ENCODE data around the gene KAZN. TPM values are rescaled to one million over a fixed set of nuclear protein-coding genes. Genes with fewer than 3 reads are reported as not detected.

The KAZN gene
- total and polyA plus RNA-seq, 2 of the 8 experiments (the other 6 are each of a cell fraction or from before 2014, with no cell fraction given): 3.7 to 11.8 TPM

GRCh38 chr1:14682941-14683621, 84.6 kb downstream of the KAZN start:
- Histone ChIP-seq H3K9ac (replicated peaks in 1 of 4; ENCODE audit: extremely low read depth in 1 of 4, low read depth in 3 of 4, low read length in 3 of 4) (no peak overlapping the region), H3K4ac (replicated peaks; ENCODE audit: insufficient read length, low read depth, low read length) (no peak overlapping the region), H2BK15ac (ENCODE audit: low read length) (no peak overlapping the region), H3K56ac (replicated peaks; ENCODE audit: insufficient read length, low read depth, low read length) (no peak overlapping the region), H4K5ac (ENCODE audit: insufficient read length, low read depth, low read length) (no peak overlapping the region), H2AK5ac (ENCODE audit: low read depth, low read length) (0 out of 2 replicates have a peak overlapping the region, but pooled peaks have one; percentile 41), H4K8ac (ENCODE audit: extremely low read depth, insufficient read depth, low read length) (no peak overlapping the region; the same call in 1 of the 2 replicates), H3K4me3 (ENCODE audit: extremely low read depth in 1 of 4, insufficient read depth in 2 of 4, low read depth in 3 of 4, low read length in 4 of 4) (no peak overlapping the region), H3K79me1 (ENCODE audit: low read depth, low read length) (no peaks in the 10 kb centered on the region; the same call in 1 of the 2 replicates), H2BK5ac (ENCODE audit: low read depth, low read length) (no peak overlapping the region), H3K4me2 (ENCODE audit: insufficient read depth in 1 of 2, low read depth in 2 of 2, low read length in 2 of 2) (no peak overlapping the region), H3K4me1 (replicated peaks in 1 of 4; ENCODE audit: control insufficient read depth in 3 of 4, insufficient read depth in 4 of 4, low read length in 3 of 4) (peaks cover 0 to 12% (median 3%) of the 10 kb centered on the region in 4 experiments; a peak in 2 of 7 replicates), H3K9me3 (ENCODE audit: insufficient read depth in 2 of 2, low read depth in 1 of 2, low read length in 1 of 2) (peaks cover 0 to 3% of the 10 kb centered on the region in 2 experiments; a peak in 1 of 4 replicates), H3K23me2 (ENCODE audit: low read depth, low read length) (no peaks in the 10 kb centered on the region; the same call in 1 of the 2 replicates), H3K18ac (ENCODE audit: extremely low read depth, low read length) (no peak overlapping the region), H3K14ac (ENCODE audit: insufficient read length) (no peak overlapping the region), H2BK12ac (ENCODE audit: low read depth, low read length) (no peak overlapping the region), H3K23ac (ENCODE audit: insufficient read length) (no peak overlapping the region), H3K27me3 (replicated peaks in 1 of 4; ENCODE audit: control insufficient read depth in 3 of 4, extremely low read depth in 1 of 4, insufficient read depth in 3 of 4, low read length in 3 of 4) (no peaks in the 10 kb centered on the region), H4K91ac (replicated peaks; ENCODE audit: insufficient read length, low read length) (no peak overlapping the region), H3K27ac (ENCODE audit: low read depth, low read length) (no peak overlapping the region), H4K20me1 (replicated peaks in 1 of 2; ENCODE audit: control insufficient read depth in 1 of 2, insufficient read depth in 2 of 2, low read length in 2 of 2) (peaks cover 0 to 1% of the 10 kb centered on the region in 2 experiments), H3K36me3 (ENCODE audit: control insufficient read depth in 2 of 4, insufficient read depth in 4 of 4, low read length in 3 of 4) (no peaks in the 10 kb centered on the region), H2BK20ac (ENCODE audit: low read length) (no peak overlapping the region; the same call in 1 of the 2 replicates), H2BK120ac (replicated peaks; ENCODE audit: low read depth, low read length) (no peak overlapping the region), H2AFZ (ENCODE audit: low read length) (no peak overlapping the region), H3K79me2 (ENCODE audit: control insufficient read depth in 1 of 2, insufficient read depth in 2 of 2, low read length in 2 of 2) (no peaks in the 10 kb centered on the region)
- FAIRE-seq (no peak), DNase-seq (ENCODE audit: low read depth in 1 of 2, low spot score in 2 of 2) (no peak)
- 85% methylated on average over 15 of the region's 15 CpGs; no CpG with 5 or more reads in 1 of the 2 experiments for WGBS, 2 experiments (ENCODE audit: extremely low coverage in 1 of 2, insufficient coverage in 1 of 2, insufficient read length in 1 of 2, insufficient replicate concordance in 2 of 2, low coverage in 1 of 2, low lambda C conversion rate in 2 of 2, missing lambda C conversion rate in 1 of 2)
- POLR2A ChIA-PET (ENCODE audit: partially characterized antibody): no interaction called here
- CTCF ChIA-PET (ENCODE audit: partially characterized antibody): interaction anchor here (0.6 to 1.1 kb wide), 2 partner anchors 53 to 826 kb away, joined by 3 read pairs; no protein-coding TSS in a partner anchor
- TF ChIP-seq RNF2 (IDR thresholded peaks at IDR 0.05; ENCODE audit: borderline replicate concordance, low read depth, low read length, missing control alignments, poor library complexity, severe bottlenecking) (no peak), CTBP2 (IDR thresholded peaks at IDR 0.05; ENCODE audit: borderline replicate concordance, insufficient read depth, insufficient read length, low read length) (no peak), JUND (IDR thresholded peaks at IDR 0.05; ENCODE audit: low read length) (no peak), KDM5A (IDR thresholded peaks at IDR 0.05; ENCODE audit: low read length) (no peak), BRCA1 (IDR thresholded peaks at IDR 0.05; ENCODE audit: low read depth, low read length) (no peak), MAFK (IDR thresholded peaks at IDR 0.05; ENCODE audit: low read depth, low read length) (no peak), E2F6 (IDR thresholded peaks at IDR 0.05) (no peak), BCL11A (IDR thresholded peaks at IDR 0.05; ENCODE audit: low read depth in 2 of 2, low read length in 2 of 2) (no peak), HDAC6 (IDR thresholded peaks at IDR 0.05; ENCODE audit: low read depth, low read length) (no peak), EP300 (IDR thresholded peaks at IDR 0.05; ENCODE audit: borderline replicate concordance in 1 of 2, low read depth in 2 of 2, low read length in 2 of 2) (no peak), RXRA (IDR thresholded peaks at IDR 0.05; ENCODE audit: insufficient read depth, low read depth, low read length) (no peak)
